B cell (primary cell): ENCODE measurements around the gene TCIRG1. TPM values are rescaled to one million over a fixed set of nuclear protein-coding genes. Genes with fewer than 3 reads are reported as not detected.

Experiments
- ATAC-seq: fragments of 200-7000 bp; cut with Tn5 transposase; one replicate; pipeline ENCODE4 v1.10.0; 2021; ENCODE audit warnings: low read depth, mild to moderate bottlenecking, moderate number of reproducible peaks, moderate library complexity
- CTCF ChIA-PET: fragments of 350-600 bp; sonication (Branson Sonifier 250); formaldehyde crosslinking; loops from one replicate; lab custom pipeline; 2021; ENCODE audit warnings: antibody characterized with exemption, inconsistent platforms; lab: Charles Lee
- POLR2A ChIA-PET: fragments of 350-600 bp; sonication (Branson Sonifier 250); formaldehyde crosslinking; loops from one replicate; lab custom pipeline; 2021; ENCODE audit warnings: antibody characterized with exemption; lab: Charles Lee
- DNase-seq: peaks from one replicate; pipeline ENCODE4 v3.0.0; 2013
- H2AFZ ChIP-seq: 2 replicates; pipeline ENCODE4 v1.6.1; 2012; ENCODE audit warnings: mild to moderate bottlenecking, low read depth, low read length; ENCODE audit not compliant: insufficient read depth, poor library complexity, severe bottlenecking
- H3K27ac ChIP-seq, 2 donors: 1 replicate in 1 of 2; 2 replicates in 1 of 2; pipeline ENCODE4 v1.5.1; 2012 to 2013; ENCODE audit warnings: low read length in 2 of 2, mild to moderate bottlenecking in 2 of 2, moderate library complexity in 1 of 2
- H3K27me3 ChIP-seq, 4 experiments: fragments of 200-600 bp in 1 of 4; sonication (generic) in 1 of 4; replicated peaks in 1 of 4; 1 replicate in 2 of 4; 2 replicates in 2 of 4; pipeline versions ENCODE4 v1.6.1 to v1.7.0; 2013 to 2016; ENCODE audit warnings: low read length in 3 of 4, mild to moderate bottlenecking in 2 of 4, mixed read lengths in 1 of 4, moderate library complexity in 1 of 4; ENCODE audit not compliant: insufficient read depth in 4 of 4, control insufficient read depth in 3 of 4; ENCODE audit errors: control extremely low read depth in 1 of 4
- H3K36me3 ChIP-seq, 2 experiments: replicated peaks in 1 of 2; 1 replicate in 1 of 2; 2 replicates in 1 of 2; pipeline versions ENCODE4 v1.6.1 to v1.7.1; 2013; ENCODE audit warnings: low read length in 1 of 2; ENCODE audit not compliant: insufficient read depth in 2 of 2, control insufficient read depth in 1 of 2; ENCODE audit errors: control extremely low read depth in 1 of 2, extremely low read depth in 1 of 2
- H3K4me1 ChIP-seq, 2 donors: fragments of 200-600 bp in 1 of 2; sonication (generic) in 1 of 2; 1 replicate in 1 of 2; 2 replicates in 1 of 2; pipeline versions ENCODE4 v1.5.1 to v1.6.1; 2013 to 2017; ENCODE audit warnings: low read length in 2 of 2; ENCODE audit not compliant: control insufficient read depth in 2 of 2, insufficient read depth in 2 of 2
- H3K4me2 ChIP-seq: replicated peaks from 2 replicates; pipeline ENCODE3; 2012; ENCODE audit warnings: mild to moderate bottlenecking, low read depth, low read length; ENCODE audit not compliant: poor library complexity, severe bottlenecking
- H3K4me3 ChIP-seq, 5 experiments: fragments of 200-600 bp in 1 of 5; sonication (generic) in 1 of 5; 1 replicate in 3 of 5; 2 replicates in 2 of 5; pipeline versions ENCODE4 v1.5.1 to v1.7.0; 2011 to 2016; ENCODE audit warnings: low read length in 4 of 5, mild to moderate bottlenecking in 4 of 5, low read depth in 2 of 5, control low read depth in 1 of 5, moderate library complexity in 1 of 5; ENCODE audit not compliant: insufficient read depth in 1 of 5; ENCODE audit errors: control extremely low read depth in 1 of 5, extremely low read depth in 1 of 5
- H3K79me2 ChIP-seq: fragments of 200-600 bp; sonication (generic); one replicate; pipeline ENCODE4 v1.6.0; 2016; ENCODE audit warnings: low read length; ENCODE audit not compliant: control insufficient read depth, insufficient read depth
- H3K9ac ChIP-seq: fragments of 200-600 bp; sonication (generic); 2 replicates; pipeline ENCODE4 v1.6.1; 2017; ENCODE audit warnings: mild to moderate bottlenecking, low read length, moderate library complexity
- H3K9me3 ChIP-seq, 3 donors: one replicate each; pipeline versions ENCODE4 v1.6.1 to v1.7.1; 2013; ENCODE audit warnings: low read length in 2 of 3; ENCODE audit not compliant: control insufficient read depth in 2 of 3, insufficient read depth in 1 of 3; ENCODE audit errors: control extremely low read depth in 1 of 3
- H4K20me1 ChIP-seq: 2 replicates; pipeline ENCODE4 v1.6.0; 2012; ENCODE audit warnings: mild to moderate bottlenecking, low read length; ENCODE audit not compliant: insufficient read depth, control insufficient read depth, poor library complexity, severe bottlenecking
- H3K27ac Mint-ChIP-seq: one replicate; pipeline ENCODE4 v1.8.0; 2021; ENCODE audit warnings: mixed read lengths
- H3K27me3 Mint-ChIP-seq: one replicate; pipeline ENCODE4 v1.8.0; 2021; ENCODE audit warnings: mixed read lengths
- H3K4me1 Mint-ChIP-seq: one replicate; pipeline ENCODE4 v1.8.0; 2021; ENCODE audit warnings: mixed read lengths
- H3K4me3 Mint-ChIP-seq: one replicate; pipeline ENCODE4 v1.8.0; 2021; ENCODE audit warnings: mixed read lengths
- H3K9me3 Mint-ChIP-seq: one replicate; pipeline ENCODE4 v1.8.0; 2022; ENCODE audit warnings: mixed read lengths; ENCODE audit not compliant: insufficient read depth
- CTCF ChIP-seq: fragments of 200-600 bp; IDR thresholded peaks from one replicate; pipeline ENCODE4 v1.8.0; 2022; ENCODE audit warnings: antibody characterized with exemption, mild to moderate bottlenecking
- EZH2 ChIP-seq: IDR thresholded peaks from 2 replicates; pipeline ENCODE4 v1.6.1; 2012; ENCODE audit warnings: borderline replicate concordance, low read depth, mild to moderate bottlenecking, moderate library complexity, low read length; ENCODE audit not compliant: insufficient read depth, poor library complexity, severe bottlenecking
- WGBS: methylation state at CpG from one replicate; pipeline ENCODE4 v1.1.5; 2013; ENCODE audit warnings: missing lambda C conversion rate; ENCODE audit not compliant: insufficient coverage; 5-methylcytosine and 5-hydroxymethylcytosine counted together
- intact Hi-C: fragments of 100-400 bp; cut with micrococcal nuclease; formaldehyde crosslinking; loops from one replicate; pipeline ENCODE4 v1.10.0; 2022
- polyA plus RNA-seq: library from polyadenylated mRNA; depleted of rRNA; stranded (reverse); fragments of >200 nt; gene quantifications from 2 replicates; pipeline ENCODE4 v1.2.3, GENCODE V29; 2012
- total RNA-seq, 2 donors: library from RNA; stranded (reverse); fragments of 120-200 nt in 1 of 2; gene quantifications; 1 replicate in 1 of 2; 2 replicates in 1 of 2; pipeline versions ENCODE4 v1.2.3 to v1.2.4, GENCODE V29; 2013 to 2022

TCIRG1 gene
- total and polyA plus RNA-seq, 2 donors (not counting 1 experiment from before 2014, with no cell fraction given), result 305 to 725 TPM

- H3K36me3 ChIP-seq, result peaks cover 0 to 17% of the 10 kb centered on the region in 2 experiments
- no peak overlapping the region for H3K9ac ChIP-seq
- no peaks in the 10 kb centered on the region for H3K27me3 ChIP-seq
- peaks cover 21% of the 10 kb centered on the region for H3K79me2 ChIP-seq
- Mint-ChIP-seq H3K9me3 (no peaks in the 10 kb centered on the region), H3K4me1 (peaks cover 31% of the 10 kb centered on the region), H3K4me3 (no peak overlapping the region), H3K27me3 (no peaks in the 10 kb centered on the region), H3K27ac (no peak overlapping the region)
- ChIA-PET CTCF (no interaction called here), POLR2A (no interaction called here)
- no peaks in the 10 kb centered on the region for H3K9me3 ChIP-seq
- DNase-seq, result no peak
- TF ChIP-seq EZH2, result no peak
- TF ChIP-seq CTCF, result no peak
- no peak for ATAC-seq
- H2AFZ ChIP-seq, result no peak overlapping the region
- H4K20me1 ChIP-seq, result peaks cover 12% of the 10 kb centered on the region
- intact Hi-C loops, result loop anchor here (5.0 to 10.0 kb wide), 3 partner anchors 182 to 432 kb away; partner anchors contain the start of genes C11orf24, KMT5B and PPP6R3
- no peak overlapping the region for H3K4me2 ChIP-seq
- no peak overlapping the region for H3K4me3 ChIP-seq
- peaks cover 18 to 36% of the 10 kb centered on the region in 2 donors for H3K4me1 ChIP-seq
- WGBS, result 97% methylated on average over 28 of the region's 29 CpGs
- H3K27ac ChIP-seq, result no peak overlapping the region
Observed at GRCh38 chr11:68032997-68033707, 5.7 kb upstream of the TCIRG1 start.

- TF ChIP-seq CTCF (no peak), EZH2 (no peak)
- Histone ChIP-seq H3K4me3 (no peak overlapping the region), H3K79me2 (peaks cover 22% of the 10 kb centered on the region), H3K9ac (no peak overlapping the region), H2AFZ (no peak overlapping the region), H4K20me1 (peaks cover 12% of the 10 kb centered on the region), H3K27me3 (no peaks in the 10 kb centered on the region), H3K36me3 (peaks cover 0 to 17% of the 10 kb centered on the region in 2 experiments), H3K4me2 (no peak overlapping the region), H3K27ac (no peak overlapping the region), H3K4me1 (peaks cover 18 to 41% of the 10 kb centered on the region in 2 donors), H3K9me3 (no peaks in the 10 kb centered on the region)
- ChIA-PET POLR2A (no interaction called here), CTCF (no interaction called here)
- intact Hi-C loops, result loop anchor here (5.0 to 10.0 kb wide), 3 partner anchors 181 to 431 kb away; partner anchors contain the start of genes C11orf24, KMT5B and PPP6R3
- WGBS, result 93% methylated on average over 12 of the region's 12 CpGs
- Mint-ChIP-seq H3K9me3 (no peaks in the 10 kb centered on the region), H3K27me3 (no peaks in the 10 kb centered on the region), H3K4me1 (peaks cover 31% of the 10 kb centered on the region), H3K27ac (no peak overlapping the region), H3K4me3 (peak overlapping the region; percentile 19)
- ATAC-seq (no peak), DNase-seq (no peak)
Observed at GRCh38 chr11:68033708-68034045, 5.1 kb upstream of the TCIRG1 start.
